WTC11 (cell line): ENCODE measurements around the gene CMTM7. TPM values are rescaled to one million over a fixed set of nuclear protein-coding genes. Genes with fewer than 3 reads are reported as not detected.

Experiments
- ATAC-seq: fragments of 200-7000 bp; cut with Tn5 transposase; 2 replicates; pipeline ENCODE4 v1.10.0; 2021; ENCODE audit warnings: mild to moderate bottlenecking, moderate library complexity
- CTCF ChIA-PET: fragments of 300-600 bp; sonication (Branson Sonifier 250); formaldehyde crosslinking; loops from one replicate; lab custom pipeline; 2021; ENCODE audit warnings: antibody characterized with exemption; lab: Charles Lee
- POLR2A ChIA-PET: fragments of 350-600 bp; sonication (Branson Sonifier 250); formaldehyde crosslinking; loops from one replicate; lab custom pipeline; 2021; ENCODE audit warnings: antibody characterized with exemption; lab: Charles Lee
- DNase-seq: peaks from one replicate; pipeline ENCODE4 v3.0.0; 2021; ENCODE audit warnings: low spot score
- H3K27ac Mint-ChIP-seq: 2 replicates; pipeline ENCODE4 v1.8.0; 2021; ENCODE audit warnings: mixed read lengths
- H3K27me3 Mint-ChIP-seq: 2 replicates; pipeline ENCODE4 v1.8.0; 2021; ENCODE audit warnings: low read depth, mild to moderate bottlenecking, moderate library complexity, mixed read lengths
- H3K36me3 Mint-ChIP-seq: 2 replicates; pipeline ENCODE4 v1.8.0; 2021; ENCODE audit warnings: mixed read lengths
- H3K4me1 Mint-ChIP-seq: 2 replicates; pipeline ENCODE4 v1.8.0; 2022; ENCODE audit warnings: mixed read lengths
- H3K4me3 Mint-ChIP-seq: 2 replicates; pipeline ENCODE4 v1.8.0; 2021; ENCODE audit warnings: mild to moderate bottlenecking, moderate library complexity, mixed read lengths
- H3K9me3 Mint-ChIP-seq: 2 replicates; pipeline ENCODE4 v1.8.0; 2021; ENCODE audit warnings: mixed read lengths
- ESRRA ChIP-seq: sonication (generic); formaldehyde crosslinking; IDR thresholded peaks from 2 replicates; pipeline ENCODE4 v1.8.1; 2022; ENCODE audit warnings: mild to moderate bottlenecking, missing genetic modification reagents, borderline replicate concordance
- GABPB1 ChIP-seq: sonication (generic); formaldehyde crosslinking; IDR thresholded peaks from 2 replicates; pipeline ENCODE4 v1.8.1; 2023; ENCODE audit warnings: mild to moderate bottlenecking, missing genetic modification reagents
- HMGA2 ChIP-seq: fragments of 250-450 bp; sonication (Bioruptor Pico); IDR thresholded peaks from 2 replicates; pipeline ENCODE4 v1.4.0; 2021; ENCODE audit warnings: mild to moderate bottlenecking, moderate library complexity
- MXD4 ChIP-seq: fragments of 250-450 bp; sonication (Bioruptor Pico); IDR thresholded peaks from 2 replicates; pipeline ENCODE4 v1.8.0; 2021; ENCODE audit warnings: mild to moderate bottlenecking, moderate library complexity, borderline replicate concordance
- MYBL2 ChIP-seq: sonication (generic); formaldehyde crosslinking; IDR thresholded peaks from 2 replicates; pipeline ENCODE4 v1.8.1; 2023; ENCODE audit warnings: mild to moderate bottlenecking, moderate library complexity, missing genetic modification reagents
- NFE2L1 ChIP-seq: sonication (generic); formaldehyde crosslinking; IDR thresholded peaks from 2 replicates; pipeline ENCODE4 v1.8.1; 2023; ENCODE audit warnings: missing genetic modification reagents
- OVOL2 ChIP-seq: fragments of 250-450 bp; sonication (Bioruptor Pico); IDR thresholded peaks from 2 replicates; pipeline ENCODE4 v1.9.0; 2021; ENCODE audit warnings: mild to moderate bottlenecking, borderline replicate concordance
- RELA ChIP-seq: sonication (generic); formaldehyde crosslinking; IDR thresholded peaks from 2 replicates; pipeline ENCODE4 v1.8.1; 2022; ENCODE audit warnings: missing genetic modification reagents, mild to moderate bottlenecking, borderline replicate concordance
- SOX15 ChIP-seq: fragments of 250-450 bp; sonication (Bioruptor Pico); IDR thresholded peaks from 2 replicates; pipeline ENCODE4 v1.9.0; 2021; ENCODE audit warnings: mild to moderate bottlenecking
- TEAD1 ChIP-seq: sonication (generic); formaldehyde crosslinking; IDR thresholded peaks from 2 replicates; pipeline ENCODE4 v1.8.0; 2022; ENCODE audit warnings: mild to moderate bottlenecking, missing genetic modification reagents
- TEAD4 ChIP-seq: sonication (generic); formaldehyde crosslinking; IDR thresholded peaks from 2 replicates; pipeline ENCODE4 v1.8.0; 2022; ENCODE audit warnings: mild to moderate bottlenecking, missing genetic modification reagents
- USF1 ChIP-seq: sonication (generic); formaldehyde crosslinking; IDR thresholded peaks from 2 replicates; pipeline ENCODE4 v1.8.0; 2022; ENCODE audit warnings: mild to moderate bottlenecking, missing genetic modification reagents
- ZMAT4 ChIP-seq: fragments of 250-450 bp; sonication (Bioruptor Pico); IDR thresholded peaks from 2 replicates; pipeline ENCODE4 v1.9.0; 2021; ENCODE audit warnings: mild to moderate bottlenecking
- ZNF138 ChIP-seq: sonication (generic); formaldehyde crosslinking; conservative IDR thresholded peaks from 2 replicates; pipeline ENCODE4 v1.8.1; 2022; ENCODE audit warnings: mild to moderate bottlenecking, moderate library complexity, missing genetic modification reagents
- ZNF219 ChIP-seq: sonication (generic); formaldehyde crosslinking; IDR thresholded peaks from 2 replicates; pipeline ENCODE4 v1.8.0; 2023; ENCODE audit warnings: missing genetic modification reagents, mild to moderate bottlenecking, borderline replicate concordance
- total RNA-seq: library from RNA; stranded (reverse); gene quantifications from 3 replicates; pipeline ENCODE4 v1.2.3, GENCODE V29; 2021
- TF ChIP-seq, protein P1 (sequence below): fragments of 250-450 bp; sonication (Bioruptor Pico); IDR thresholded peaks from 2 replicates; pipeline ENCODE4 v1.9.0; 2021; ENCODE audit warnings: mild to moderate bottlenecking
- TF ChIP-seq, protein P2 (sequence below): sonication (generic); formaldehyde crosslinking; IDR thresholded peaks from 2 replicates; pipeline ENCODE4 v1.8.1; 2023; ENCODE audit warnings: mild to moderate bottlenecking, missing genetic modification reagents, moderate library complexity
- TF ChIP-seq, protein P3 (sequence below): sonication (generic); formaldehyde crosslinking; IDR thresholded peaks from 2 replicates; pipeline ENCODE4 v1.8.0; 2022; ENCODE audit warnings: mild to moderate bottlenecking, missing genetic modification reagents

Gene CMTM7
- total RNA-seq, 1 experiment from 2014 or later: 23.4 TPM

GRCh38 chr3:32482693-32483092 is 91.0 kb downstream of the CMTM7 start (continued):
- TF ChIP-seq USF1 (CRISPR knock-in tag): no peak

GRCh38 chr3:32483772-32484171 is 92.1 kb downstream of the CMTM7 start:
- H3K4me1 Mint-ChIP-seq: no peaks in the 10 kb centered on the region
- H3K4me3 Mint-ChIP-seq: no peak overlapping the region
- TF ChIP-seq HMGA2 (CRISPR knock-in tag): no peak
- TF ChIP-seq ESRRA (CRISPR knock-in tag): no peak
- TF ChIP-seq, protein P1, sequence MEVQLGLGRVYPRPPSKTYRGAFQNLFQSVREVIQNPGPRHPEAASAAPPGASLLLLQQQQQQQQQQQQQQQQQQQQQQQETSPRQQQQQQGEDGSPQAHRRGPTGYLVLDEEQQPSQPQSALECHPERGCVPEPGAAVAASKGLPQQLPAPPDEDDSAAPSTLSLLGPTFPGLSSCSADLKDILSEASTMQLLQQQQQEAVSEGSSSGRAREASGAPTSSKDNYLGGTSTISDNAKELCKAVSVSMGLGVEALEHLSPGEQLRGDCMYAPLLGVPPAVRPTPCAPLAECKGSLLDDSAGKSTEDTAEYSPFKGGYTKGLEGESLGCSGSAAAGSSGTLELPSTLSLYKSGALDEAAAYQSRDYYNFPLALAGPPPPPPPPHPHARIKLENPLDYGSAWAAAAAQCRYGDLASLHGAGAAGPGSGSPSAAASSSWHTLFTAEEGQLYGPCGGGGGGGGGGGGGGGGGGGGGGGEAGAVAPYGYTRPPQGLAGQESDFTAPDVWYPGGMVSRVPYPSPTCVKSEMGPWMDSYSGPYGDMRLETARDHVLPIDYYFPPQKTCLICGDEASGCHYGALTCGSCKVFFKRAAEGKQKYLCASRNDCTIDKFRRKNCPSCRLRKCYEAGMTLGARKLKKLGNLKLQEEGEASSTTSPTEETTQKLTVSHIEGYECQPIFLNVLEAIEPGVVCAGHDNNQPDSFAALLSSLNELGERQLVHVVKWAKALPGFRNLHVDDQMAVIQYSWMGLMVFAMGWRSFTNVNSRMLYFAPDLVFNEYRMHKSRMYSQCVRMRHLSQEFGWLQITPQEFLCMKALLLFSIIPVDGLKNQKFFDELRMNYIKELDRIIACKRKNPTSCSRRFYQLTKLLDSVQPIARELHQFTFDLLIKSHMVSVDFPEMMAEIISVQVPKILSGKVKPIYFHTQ: no peak
- TF ChIP-seq ZMAT4 (CRISPR knock-in tag): no peak
- no peak for TF ChIP-seq ZNF138 (CRISPR knock-in tag)
- no peak for TF ChIP-seq OVOL2
- TF ChIP-seq, protein P2, sequence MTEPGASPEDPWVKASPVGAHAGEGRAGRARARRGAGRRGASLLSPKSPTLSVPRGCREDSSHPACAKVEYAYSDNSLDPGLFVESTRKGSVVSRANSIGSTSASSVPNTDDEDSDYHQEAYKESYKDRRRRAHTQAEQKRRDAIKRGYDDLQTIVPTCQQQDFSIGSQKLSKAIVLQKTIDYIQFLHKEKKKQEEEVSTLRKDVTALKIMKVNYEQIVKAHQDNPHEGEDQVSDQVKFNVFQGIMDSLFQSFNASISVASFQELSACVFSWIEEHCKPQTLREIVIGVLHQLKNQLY (CRISPR knock-in tag): no peak
- no peak for TF ChIP-seq TEAD4
- TF ChIP-seq NFE2L1 (CRISPR knock-in tag): no peak
- TF ChIP-seq, protein P3, sequence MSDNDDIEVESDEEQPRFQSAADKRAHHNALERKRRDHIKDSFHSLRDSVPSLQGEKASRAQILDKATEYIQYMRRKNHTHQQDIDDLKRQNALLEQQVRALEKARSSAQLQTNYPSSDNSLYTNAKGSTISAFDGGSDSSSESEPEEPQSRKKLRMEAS (CRISPR knock-in tag): no peak
- TF ChIP-seq MYBL2 (CRISPR knock-in tag): no peak
- no peak for TF ChIP-seq MXD4 (CRISPR knock-in tag)
- TF ChIP-seq GABPB1 (CRISPR knock-in tag): no peak
- no peak for TF ChIP-seq ZNF219
- H3K9me3 Mint-ChIP-seq: no peaks in the 10 kb centered on the region
- no peaks in the 10 kb centered on the region for H3K27me3 Mint-ChIP-seq
- peaks cover 17% of the 10 kb centered on the region for H3K36me3 Mint-ChIP-seq
- no peak overlapping the region for H3K27ac Mint-ChIP-seq
- DNase-seq: no peak
- POLR2A ChIA-PET: no interaction called here
- CTCF ChIA-PET: interaction anchor here (1.9 kb wide), 1 partner anchor 16 kb away, joined by 8 read pairs; no protein-coding TSS in a partner anchor
- ATAC-seq: no peak

DNA sequence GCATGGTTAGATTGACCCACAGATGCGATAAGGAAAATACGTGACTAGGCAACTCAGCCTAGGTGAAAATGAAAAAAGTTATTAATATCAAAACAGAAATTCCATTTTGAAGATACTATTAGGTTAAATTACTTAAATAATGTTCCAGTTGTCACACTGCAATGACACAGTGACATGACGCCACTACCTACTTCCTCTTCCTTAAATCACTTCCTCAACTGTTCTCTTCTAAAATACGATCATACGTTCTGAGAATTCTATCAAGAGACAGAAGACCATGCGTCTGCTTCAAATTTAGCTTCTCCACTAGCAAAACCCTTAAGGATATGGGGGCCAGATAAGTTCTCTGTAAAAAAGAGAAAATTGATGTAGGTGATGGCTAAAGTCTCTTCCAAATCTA is 92.8 kb downstream of the CMTM7 start:
- CTCF ChIA-PET: interaction anchor here (0.7 to 1.9 kb wide), 2 partner anchors 16 to 774 kb away, joined by 3 to 8 read pairs; no protein-coding TSS in a partner anchor
- TF ChIP-seq RELA (CRISPR knock-in tag) (no peak), SOX15 (CRISPR knock-in tag) (no peak), TEAD1 (CRISPR knock-in tag) (no peak), ESRRA (CRISPR knock-in tag) (no peak)
- Mint-ChIP-seq H3K4me3 (no peak overlapping the region), H3K27me3 (no peaks in the 10 kb centered on the region), H3K36me3 (peaks cover 17% of the 10 kb centered on the region), H3K27ac (no peak overlapping the region), H3K4me1 (no peaks in the 10 kb centered on the region), H3K9me3 (no peaks in the 10 kb centered on the region)
- POLR2A ChIA-PET: no interaction called here
- no peak for ATAC-seq
- DNase-seq: no peak
